HepG2 (cell line): Measurements from ENCODE around the gene TSEN54. TPM values are rescaled to one million over a fixed set of nuclear protein-coding genes. Genes with fewer than 3 reads are reported as not detected.

Source experiments
- BCL3 ChIP-seq: sonication (generic); formaldehyde crosslinking; IDR thresholded peaks from 2 replicates; pipeline ENCODE4 v1.5.1; 2020; ENCODE audit warnings: mild to moderate bottlenecking, missing genetic modification reagents, moderate library complexity
- ELF1 ChIP-seq: sonication (generic); formaldehyde crosslinking; IDR thresholded peaks from 2 replicates; pipeline ENCODE4 v1.4.0; 2020; ENCODE audit warnings: missing genetic modification reagents
- FIP1L1 ChIP-seq: fragments of 200-400 bp; formaldehyde crosslinking; IDR thresholded peaks from 2 replicates; pipeline ENCODE4 v1.6.1; 2018; ENCODE audit warnings: low read depth, mild to moderate bottlenecking, low read length, moderate library complexity, borderline replicate concordance; ENCODE audit not compliant: insufficient read depth
- GPBP1L1 ChIP-seq: sonication (generic); formaldehyde crosslinking; IDR thresholded peaks from 2 replicates; pipeline ENCODE4 v1.5.0; 2020; ENCODE audit warnings: mild to moderate bottlenecking, missing genetic modification reagents
- HNRNPLL ChIP-seq: fragments of 200-400 bp; formaldehyde crosslinking; IDR thresholded peaks from 2 replicates; pipeline ENCODE4 v1.6.1; 2017; ENCODE audit warnings: mild to moderate bottlenecking, low read depth, low read length; ENCODE audit not compliant: poor library complexity, severe bottlenecking
- HOXA3 ChIP-seq: sonication (generic); formaldehyde crosslinking; IDR thresholded peaks from 2 replicates; pipeline ENCODE4 v1.5.0; 2020; ENCODE audit warnings: missing genetic modification reagents
- HOXA9 ChIP-seq: sonication (generic); formaldehyde crosslinking; IDR thresholded peaks from 2 replicates; pipeline ENCODE4 v1.8.1; 2022; ENCODE audit warnings: missing genetic modification reagents, mild to moderate bottlenecking, moderate library complexity, borderline replicate concordance
- KLF11 ChIP-seq: IDR thresholded peaks from 2 replicates; pipeline ENCODE4 v1.6.1; 2016; ENCODE audit warnings: missing compliant biosample characterization
- KLF12 ChIP-seq: sonication (generic); formaldehyde crosslinking; IDR thresholded peaks from 2 replicates; pipeline ENCODE4 v1.4.0; 2020; ENCODE audit warnings: missing genetic modification reagents, borderline replicate concordance
- PTBP1 ChIP-seq: fragments of 200-400 bp; formaldehyde crosslinking; IDR thresholded peaks from 2 replicates; pipeline ENCODE4 v1.6.1; 2018; ENCODE audit warnings: low read length, low read depth; ENCODE audit not compliant: poor library complexity, severe bottlenecking
- SAP130 ChIP-seq: IDR thresholded peaks from 2 replicates; pipeline ENCODE4 v1.6.1; 2016; ENCODE audit warnings: low read depth
- SPEN ChIP-seq: sonication (generic); formaldehyde crosslinking; IDR thresholded peaks from 2 replicates; pipeline ENCODE4 v1.5.1; 2020; ENCODE audit warnings: low read depth, mild to moderate bottlenecking, missing genetic modification reagents
- STAT5B ChIP-seq: sonication (generic); formaldehyde crosslinking; IDR thresholded peaks from 2 replicates; pipeline ENCODE4 v1.4.0; 2020; ENCODE audit warnings: missing genetic modification reagents
- SYNCRIP ChIP-seq: fragments of 200-400 bp; formaldehyde crosslinking; IDR thresholded peaks from 2 replicates; pipeline ENCODE4 v1.6.1; 2018; ENCODE audit warnings: mild to moderate bottlenecking, low read depth, low read length; ENCODE audit not compliant: insufficient read depth
- USF2 ChIP-seq, 2 experiments: sonication (generic) in 1 of 2; formaldehyde crosslinking in 1 of 2; IDR thresholded peaks; 2 replicates each; pipeline versions ENCODE4 v1.5.1 to v1.6.1; 2011 to 2020; ENCODE audit warnings: borderline replicate concordance in 1 of 2, low read depth in 1 of 2, low read length in 1 of 2, mild to moderate bottlenecking in 1 of 2, missing genetic modification reagents in 1 of 2, moderate library complexity in 1 of 2
- ZNF260 ChIP-seq: sonication (generic); formaldehyde crosslinking; IDR thresholded peaks from 2 replicates; pipeline ENCODE4 v1.4.0; 2020; ENCODE audit warnings: missing genetic modification reagents, low read depth, mild to moderate bottlenecking, borderline replicate concordance
- ZNF263 ChIP-seq: sonication (generic); formaldehyde crosslinking; IDR thresholded peaks from 2 replicates; pipeline ENCODE4 v1.4.0; 2020; ENCODE audit warnings: missing genetic modification reagents
- ZNF333 ChIP-seq: sonication (generic); formaldehyde crosslinking; IDR thresholded peaks from 2 replicates; pipeline ENCODE4 v1.4.0; 2020; ENCODE audit warnings: mild to moderate bottlenecking, missing genetic modification reagents, borderline replicate concordance
- ZNF556 ChIP-seq: sonication (generic); formaldehyde crosslinking; IDR thresholded peaks from 2 replicates; pipeline ENCODE4 v1.4.0; 2020; ENCODE audit warnings: mild to moderate bottlenecking, missing genetic modification reagents, borderline replicate concordance
- ZNF740 ChIP-seq: sonication (generic); formaldehyde crosslinking; IDR thresholded peaks from 2 replicates; pipeline ENCODE4 v1.4.0; 2020; ENCODE audit warnings: missing genetic modification reagents
- ZNF784 ChIP-seq: sonication (generic); formaldehyde crosslinking; IDR thresholded peaks from 2 replicates; pipeline ENCODE4 v1.5.1; 2020; ENCODE audit warnings: missing genetic modification reagents, mild to moderate bottlenecking, borderline replicate concordance
- ZSCAN30 ChIP-seq: sonication (generic); formaldehyde crosslinking; IDR thresholded peaks from 2 replicates; pipeline ENCODE4 v1.5.0; 2020; ENCODE audit warnings: mild to moderate bottlenecking, missing genetic modification reagents
- polyA plus RNA-seq, 8 experiments: library from polyadenylated mRNA; depleted of rRNA in 3 of 8; stranded (reverse) in 7 of 8; unstranded in 1 of 8; fragments of >200 nt; fragmentation: Illumina TruSeq in 4 of 8; extraction: Trizol in 4 of 8; gene quantifications; 2 replicates each; pipeline versions ENCODE4 v1.2.1 to v1.2.3, GENCODE V29; 2011 to 2016; ENCODE audit warnings: low read depth in 4 of 8, missing spikeins in 1 of 8, mixed read lengths in 1 of 8; ENCODE audit not compliant: insufficient read depth in 1 of 8
- total RNA-seq, 5 experiments: library from RNA; depleted of rRNA; stranded (reverse); fragments of >200 nt; fragmentation: Illumina TruSeq; extraction: Trizol; gene quantifications; 2 replicates each; pipeline ENCODE4 v1.2.3, GENCODE V29; 2016; ENCODE audit warnings: low read depth in 1 of 5

The TSEN54 gene
- total and polyA plus RNA-seq, 2 of the 13 experiments (the other 11 are each of a cell fraction or from before 2014, with no cell fraction given) = 62.9 to 63.3 TPM

GRCh38 chr17:75549246-75550138 lies 33.2 kb downstream of the TSEN54 start (continued):
- TF ChIP-seq ZNF260 (CRISPR knock-in tag) = no peak
- 0 out of 2 replicates have a peak, but pooled peaks have one; percentile 28 for TF ChIP-seq KLF11 (CRISPR knock-in tag)
- TF ChIP-seq USF2 (IDR thresholded peaks at IDR 0.05; ENCODE audit: low read depth, low read length) = no peak
- TF ChIP-seq USF2 (CRISPR knock-in tag; IDR thresholded peaks at IDR 0.05; ENCODE audit: borderline replicate concordance) = peak; percentile 82; the same call in 1 of the 2 replicates
- TF ChIP-seq HOXA9 = no peak
- peak; percentile 90 for TF ChIP-seq SAP130 (CRISPR knock-in tag)
- no peak for TF ChIP-seq GPBP1L1 (CRISPR knock-in tag)
- no peak for TF ChIP-seq STAT5B (CRISPR knock-in tag)
- 0 out of 2 replicates have a peak, but pooled peaks have one; percentile 82 for TF ChIP-seq ZNF556 (CRISPR knock-in tag)
- no peak for TF ChIP-seq PTBP1
- TF ChIP-seq HOXA3 (CRISPR knock-in tag) = peak; percentile 69
- no peak for TF ChIP-seq ZNF740
- TF ChIP-seq BCL3 (CRISPR knock-in tag) = peak; percentile 64; the same call in 1 of the 2 replicates
- TF ChIP-seq ELF1 (CRISPR knock-in tag) = peak; percentile 69
- peak; percentile 80 for TF ChIP-seq SPEN
- TF ChIP-seq ZNF784 = peak; percentile 83; the same call in 1 of the 2 replicates
- no peak for TF ChIP-seq SYNCRIP
- TF ChIP-seq ZNF333 (CRISPR knock-in tag) = peak; percentile 92
- TF ChIP-seq ZSCAN30 (CRISPR knock-in tag) = 0 out of 2 replicates have a peak, but pooled peaks have one; percentile 51
- TF ChIP-seq ZNF263 = peak; percentile 98
- TF ChIP-seq FIP1L1 = no peak
- TF ChIP-seq HNRNPLL = peak; percentile 44
- peak; percentile 95; the same call in 1 of the 2 replicates for TF ChIP-seq KLF12 (CRISPR knock-in tag)
